Measurements from ENCODE around the gene TSPAN13.

Gene TSPAN13

GRCh38 chr7:16812542-16813231, 59.1 kb downstream of the TSPAN13 start:
- no peak for DNase-seq (ENCODE audit: low read depth)

- no peak for DNase-seq (ENCODE audit: low read depth)
These were observed 59.7 kb downstream of the TSPAN13 start for GRCh38 chr7:16813232-16813616.

GRCh38 chr7:16815001-16815400, 61.4 kb downstream of the TSPAN13 start:
- no peak for DNase-seq (ENCODE audit: low read depth)

GRCh38 chr7:16816824-16817223, 63.3 kb downstream of the TSPAN13 start:
- no peak for DNase-seq (ENCODE audit: low read depth)

GRCh38 chr7:16817536-16817935, 64.0 kb downstream of the TSPAN13 start:
- peak; percentile 86 for DNase-seq (ENCODE audit: low read depth)

GRCh38 chr7:16818732-16819131, 65.2 kb downstream of the TSPAN13 start:
- DNase-seq (ENCODE audit: low read depth): no peak

- DNase-seq (ENCODE audit: low read depth): no peak
These were observed 68.5 kb downstream of the TSPAN13 start for GRCh38 chr7:16822029-16822428.

- no peak for DNase-seq (ENCODE audit: low read depth)
These were observed 72.5 kb downstream of the TSPAN13 start for GRCh38 chr7:16826060-16826459.

GRCh38 chr7:16833373-16833772, 79.8 kb downstream of the TSPAN13 start:
- no peak for DNase-seq (ENCODE audit: low read depth)
